Measurements from ENCODE around the gene EIF1AD.

- TF ChIP-seq EP300 (IDR thresholded peaks at IDR 0.05) (no peak), CTCF (IDR thresholded peaks at IDR 0.05) (no peak)
Measured at GRCh38 chr11:66039765-66040164, 37.8 kb upstream of the EIF1AD start.
